GM04503 (cell line): ENCODE results near the gene GREB1.

Source experiments
- DNase-seq: peaks from one replicate; pipeline ENCODE4 v3.0.0-alpha.2; 2012; ENCODE audit warnings: low read depth

Gene GREB1

GRCh38 chr2:11612553-11613215 lies 78.8 kb downstream of the GREB1 start:
- no peak for DNase-seq

- no peak for DNase-seq
Observed at GRCh38 chr2:11613297-11613696, 79.5 kb downstream of the GREB1 start.

GRCh38 chr2:11615209-11615608 lies 81.4 kb downstream of the GREB1 start:
- DNase-seq, result no peak

GRCh38 chr2:11616097-11616687 lies 82.3 kb downstream of the GREB1 start:
- DNase-seq, result no peak

- DNase-seq, result no peak
Observed at GRCh38 chr2:11616851-11617415, 83.1 kb downstream of the GREB1 start.

- no peak for DNase-seq
Observed at GRCh38 chr2:11617527-11617926, 83.7 kb downstream of the GREB1 start.

GRCh38 chr2:11617984-11618707 lies 84.3 kb downstream of the GREB1 start:
- no peak for DNase-seq

GRCh38 chr2:11618708-11619062 lies 84.8 kb downstream of the GREB1 start:
- DNase-seq, result no peak

- DNase-seq, result no peak
Observed at GRCh38 chr2:11621410-11621809, 87.6 kb downstream of the GREB1 start.

- no peak for DNase-seq
Observed at GRCh38 chr2:11622611-11623010, 88.8 kb downstream of the GREB1 start.

- no peak for DNase-seq
Observed at GRCh38 chr2:11624893-11625292, 91.0 kb downstream of the GREB1 start.

GRCh38 chr2:11625671-11626070 lies 91.8 kb downstream of the GREB1 start:
- no peak for DNase-seq

- DNase-seq, result no peak
Observed at GRCh38 chr2:11628675-11629074, 94.8 kb downstream of the GREB1 start.

- DNase-seq, result no peak
Observed at GRCh38 chr2:11629215-11629614, 95.4 kb downstream of the GREB1 start.

- DNase-seq, result no peak
Observed at GRCh38 chr2:11629851-11630250, 96.0 kb downstream of the GREB1 start.

GRCh38 chr2:11630855-11631254 lies 97.0 kb downstream of the GREB1 start:
- DNase-seq, result no peak

GRCh38 chr2:11631462-11631861 lies 97.6 kb downstream of the GREB1 start:
- no peak for DNase-seq

GRCh38 chr2:11633923-11634478 lies 100.2 kb downstream of the GREB1 start:
- DNase-seq, result no peak

- DNase-seq, result no peak
Observed at GRCh38 chr2:11634584-11634983, 100.7 kb downstream of the GREB1 start.

- DNase-seq, result no peak
Observed at GRCh38 chr2:11635141-11635540, 101.3 kb downstream of the GREB1 start.

- no peak for DNase-seq
Observed at GRCh38 chr2:11636593-11637295, 102.9 kb downstream of the GREB1 start.

GRCh38 chr2:11637546-11637945 lies 103.7 kb downstream of the GREB1 start:
- DNase-seq, result no peak
